H1 (cell line): ENCODE measurements around the gene PRSS2. TPM values are rescaled to one million over a fixed set of nuclear protein-coding genes. Genes with fewer than 3 reads are reported as not detected.

Experiments
- CTCF ChIA-PET: fragments of 300-600 bp; sonication (Branson Sonifier 250); formaldehyde crosslinking; loops from one replicate; lab custom pipeline; 2021; ENCODE audit not compliant: partially characterized antibody; lab: Charles Lee
- POLR2A ChIA-PET: fragments of 300-600 bp; sonication (Branson Sonifier 250); formaldehyde crosslinking; loops from one replicate; lab custom pipeline; 2021; ENCODE audit warnings: inconsistent platforms; ENCODE audit not compliant: partially characterized antibody; lab: Charles Lee
- DNase-seq, 2 experiments: peaks; one replicate each; pipeline versions ENCODE4 v3.0.0 to v3.0.0-alpha.2; 2010 to 2022; ENCODE audit warnings: low spot score in 2 of 2, low read depth in 1 of 2, mixed read lengths in 1 of 2
- FAIRE-seq: peaks from 2 replicates; lab custom pipeline; 2011; peaks lifted over from hg19 to GRCh38; lab: Jason Lieb, UNC
- H2AFZ ChIP-seq: 2 replicates; pipeline ENCODE4 v1.8.1; 2012; ENCODE audit warnings: low read length, inconsistent platforms
- H2AK5ac ChIP-seq: 2 replicates; pipeline ENCODE4 v1.6.1; 2013; ENCODE audit warnings: low read depth, low read length
- H2BK120ac ChIP-seq: replicated peaks from 2 replicates; pipeline ENCODE3; 2013; ENCODE audit warnings: low read depth, low read length, inconsistent platforms
- H2BK12ac ChIP-seq: 2 replicates; pipeline ENCODE4 v1.6.1; 2013; ENCODE audit warnings: low read depth, low read length
- H2BK15ac ChIP-seq: 2 replicates; pipeline ENCODE4 v1.6.1; 2013; ENCODE audit warnings: low read length
- H2BK20ac ChIP-seq: 2 replicates; pipeline ENCODE4 v1.6.1; 2013; ENCODE audit warnings: low read length
- H2BK5ac ChIP-seq: 2 replicates; pipeline ENCODE4 v1.6.1; 2013; ENCODE audit warnings: low read depth, low read length
- H3K14ac ChIP-seq: 2 replicates; pipeline ENCODE4 v1.6.1; 2013; ENCODE audit warnings: inconsistent platforms; ENCODE audit not compliant: insufficient read length
- H3K18ac ChIP-seq: 2 replicates; pipeline ENCODE4 v1.6.1; 2013; ENCODE audit warnings: low read length; ENCODE audit errors: extremely low read depth
- H3K23ac ChIP-seq: 2 replicates; pipeline ENCODE4 v1.6.1; 2013; ENCODE audit warnings: inconsistent platforms; ENCODE audit not compliant: insufficient read length
- H3K23me2 ChIP-seq: 2 replicates; pipeline ENCODE4 v1.6.1; 2013; ENCODE audit warnings: low read depth, low read length
- H3K27ac ChIP-seq: 2 replicates; pipeline ENCODE4 v1.6.1; 2011; ENCODE audit warnings: low read depth, low read length, inconsistent platforms
- H3K27me3 ChIP-seq, 4 experiments: replicated peaks in 1 of 4; 1 replicate in 1 of 4; 2 replicates in 3 of 4; pipeline versions ENCODE4 v1.6.1 to v1.8.1; 2011 to 2013; ENCODE audit warnings: low read length in 3 of 4, mild to moderate bottlenecking in 3 of 4, inconsistent platforms in 2 of 4, mixed read lengths in 2 of 4, moderate library complexity in 1 of 4; ENCODE audit not compliant: control insufficient read depth in 3 of 4, insufficient read depth in 3 of 4; ENCODE audit errors: extremely low read depth in 1 of 4
- H3K36me3 ChIP-seq, 4 experiments: 2 replicates each; pipeline versions ENCODE4 v1.6.1 to v1.8.1; 2011 to 2013; ENCODE audit warnings: mild to moderate bottlenecking in 4 of 4, low read length in 3 of 4, moderate library complexity in 2 of 4, control low read depth in 1 of 4, inconsistent platforms in 1 of 4; ENCODE audit not compliant: insufficient read depth in 4 of 4, control insufficient read depth in 2 of 4
- H3K4ac ChIP-seq: replicated peaks from 2 replicates; pipeline ENCODE3; 2013; ENCODE audit warnings: low read length, low read depth, mixed read lengths, inconsistent platforms; ENCODE audit not compliant: insufficient read length
- H3K4me1 ChIP-seq, 4 experiments: replicated peaks in 1 of 4; 1 replicate in 1 of 4; 2 replicates in 3 of 4; pipeline versions ENCODE4 v1.6.1 to v1.8.1; 2011 to 2013; ENCODE audit warnings: low read length in 3 of 4, inconsistent platforms in 2 of 4, mixed read lengths in 1 of 4; ENCODE audit not compliant: insufficient read depth in 4 of 4, control insufficient read depth in 3 of 4
- H3K4me2 ChIP-seq, 2 experiments: 2 replicates each; pipeline versions ENCODE4 v1.6.1 to v1.8.1; 2011 to 2013; ENCODE audit warnings: low read depth in 2 of 2, low read length in 2 of 2, control low read depth in 1 of 2, inconsistent platforms in 1 of 2, mild to moderate bottlenecking in 1 of 2; ENCODE audit not compliant: insufficient read depth in 1 of 2
- H3K4me3 ChIP-seq, 4 experiments: fragments of 200-600, 300-600 bp in 1 of 4; sonication (generic), shearing (Covaris generic), sonication (Bioruptor Twin) in 1 of 4; 2 replicates each; pipeline versions ENCODE4 v1.5.1 to v1.8.1; 2011 to 2016; ENCODE audit warnings: low read length in 4 of 4, low read depth in 3 of 4, control low read depth in 2 of 4, inconsistent platforms in 2 of 4, mild to moderate bottlenecking in 2 of 4, mixed read lengths in 1 of 4, moderate library complexity in 1 of 4; ENCODE audit not compliant: insufficient read depth in 2 of 4; ENCODE audit errors: extremely low read depth in 1 of 4
- H3K56ac ChIP-seq: replicated peaks from 2 replicates; pipeline ENCODE3; 2013; ENCODE audit warnings: low read depth, mild to moderate bottlenecking, mixed read lengths, low read length, inconsistent platforms; ENCODE audit not compliant: insufficient read length
- H3K79me1 ChIP-seq: 2 replicates; pipeline ENCODE4 v1.6.1; 2013; ENCODE audit warnings: low read depth, low read length, control low read depth
- H3K79me2 ChIP-seq, 2 experiments: 2 replicates each; pipeline versions ENCODE4 v1.6.1 to v1.8.1; 2012 to 2013; ENCODE audit warnings: low read length in 2 of 2, mild to moderate bottlenecking in 2 of 2, inconsistent platforms in 1 of 2; ENCODE audit not compliant: insufficient read depth in 2 of 2, control insufficient read depth in 1 of 2
- H3K9ac ChIP-seq, 4 experiments: replicated peaks in 1 of 4; 1 replicate in 1 of 4; 2 replicates in 3 of 4; pipeline versions ENCODE4 v1.6.1 to v1.8.1; 2011 to 2013; ENCODE audit warnings: low read depth in 3 of 4, low read length in 3 of 4, control low read depth in 2 of 4, mild to moderate bottlenecking in 2 of 4, moderate library complexity in 2 of 4, inconsistent platforms in 1 of 4; ENCODE audit errors: extremely low read depth in 1 of 4
- H3K9me3 ChIP-seq, 2 experiments: 2 replicates each; pipeline versions ENCODE4 v1.6.1 to v1.8.1; 2012 to 2013; ENCODE audit warnings: mild to moderate bottlenecking in 2 of 2, moderate library complexity in 2 of 2, control low read depth in 1 of 2, inconsistent platforms in 1 of 2, low read depth in 1 of 2, low read length in 1 of 2, mixed read lengths in 1 of 2; ENCODE audit not compliant: insufficient read depth in 2 of 2
- H4K20me1 ChIP-seq, 2 experiments: replicated peaks in 1 of 2; 2 replicates each; pipeline versions ENCODE3 to v1.8.1; 2011 to 2013; ENCODE audit warnings: inconsistent platforms in 2 of 2, low read length in 2 of 2, mild to moderate bottlenecking in 1 of 2; ENCODE audit not compliant: insufficient read depth in 2 of 2, control insufficient read depth in 1 of 2
- H4K5ac ChIP-seq: 2 replicates; pipeline ENCODE4 v1.6.1; 2013; ENCODE audit warnings: low read length, low read depth, mixed read lengths, inconsistent platforms; ENCODE audit not compliant: insufficient read length
- H4K8ac ChIP-seq: 2 replicates; pipeline ENCODE4 v1.8.0; 2013; ENCODE audit warnings: mild to moderate bottlenecking, moderate library complexity, low read length, inconsistent platforms; ENCODE audit not compliant: insufficient read depth; ENCODE audit errors: extremely low read depth
- H4K91ac ChIP-seq: replicated peaks from 2 replicates; pipeline ENCODE3; 2013; ENCODE audit warnings: low read length, mixed read lengths, inconsistent platforms; ENCODE audit not compliant: insufficient read length
- FOSL1 ChIP-seq: IDR thresholded peaks from 2 replicates; pipeline ENCODE4 v1.6.1; 2011; ENCODE audit warnings: mild to moderate bottlenecking, low read depth, low read length, moderate library complexity; ENCODE audit not compliant: insufficient read depth
- HDAC6 ChIP-seq: IDR thresholded peaks from one replicate; pipeline ENCODE4 v1.7.1; 2012; ENCODE audit warnings: low read depth, mild to moderate bottlenecking, inconsistent platforms, low read length, moderate library complexity
- NRF1 ChIP-seq: IDR thresholded peaks from 2 replicates; pipeline ENCODE4 v1.6.1; 2011; ENCODE audit warnings: mild to moderate bottlenecking, low read depth, low read length, improper control_type of control experiment
- PHF8 ChIP-seq: fragments of 200-600 bp; sonication (generic); conservative IDR thresholded peaks from 2 replicates; pipeline ENCODE4 v1.7.1; 2012; ENCODE audit warnings: low read depth, mild to moderate bottlenecking, inconsistent platforms, low read length, moderate library complexity
- RNF2 ChIP-seq: fragments of 200-900, 300-1000 bp; sonication (generic); IDR thresholded peaks from 2 replicates; pipeline ENCODE4 v1.7.1; 2016; ENCODE audit warnings: borderline replicate concordance, low read depth, mild to moderate bottlenecking, antibody characterized with exemption, low read length; ENCODE audit not compliant: poor library complexity, severe bottlenecking; ENCODE audit errors: missing control alignments
- SAP30 ChIP-seq: fragments of 300-600 bp; sonication (generic); IDR thresholded peaks from 2 replicates; pipeline ENCODE4 v1.7.1; 2012; ENCODE audit warnings: low read length, moderate library complexity, mild to moderate bottlenecking, inconsistent platforms; ENCODE audit not compliant: insufficient read depth, insufficient replicate concordance
- SP1 ChIP-seq: IDR thresholded peaks from 2 replicates; pipeline ENCODE4 v1.6.1; 2011; ENCODE audit warnings: low read depth, low read length
- TAF1 ChIP-seq: IDR thresholded peaks from 2 replicates; pipeline ENCODE4 v1.6.1; 2011; ENCODE audit warnings: mild to moderate bottlenecking, low read depth, low read length
- TCF12 ChIP-seq: IDR thresholded peaks from 2 replicates; pipeline ENCODE4 v1.6.1; 2011; ENCODE audit warnings: low read depth, mild to moderate bottlenecking, low read length
- WGBS, 2 experiments: shearing (Covaris generic) in 1 of 2; methylation state at CpG; one replicate each; pipeline versions ENCODE4 v1.1.6 to v1.1.7; 2013 to 2015; ENCODE audit warnings: low lambda C conversion rate in 2 of 2, mixed read lengths in 2 of 2, inconsistent platforms in 1 of 2, low coverage in 1 of 2, missing lambda C conversion rate in 1 of 2; ENCODE audit not compliant: insufficient replicate concordance in 2 of 2, insufficient coverage in 1 of 2, insufficient read length in 1 of 2; ENCODE audit errors: extremely low coverage in 1 of 2, missing lambda C conversion rate in 1 of 2; 5-methylcytosine and 5-hydroxymethylcytosine counted together
- polyA plus RNA-seq, 7 experiments: library from polyadenylated mRNA; depleted of rRNA in 3 of 7; stranded (reverse) in 5 of 7; unstranded in 2 of 7; fragments of >200 nt in 5 of 7; fragments of 200-250 nt in 2 of 7; gene quantifications; 1 replicate in 5 of 7; 2 replicates in 1 of 7; 4 replicates in 1 of 7; pipeline versions ENCODE4 v1.2.1 to v1.2.3, GENCODE V29; 2011 to 2013; ENCODE audit warnings: missing spikeins in 2 of 7, mixed read lengths in 2 of 7
- total RNA-seq: library from RNA; stranded (reverse); fragmentation: NEBNext Ultra II Directional; extraction: Animal tissue kit (Norgen Biotek cat#: 25700); gene quantifications from 2 replicates; pipeline ENCODE4 v1.2.1, GENCODE V29; 2021
- TF ChIP-seq, protein P1 (sequence below): IDR thresholded peaks from 2 replicates; pipeline ENCODE4 v1.6.1; 2012; ENCODE audit warnings: inconsistent platforms
- TF ChIP-seq, protein P2 (sequence below), 3 experiments: IDR thresholded peaks; 1 replicate in 2 of 3; 2 replicates in 1 of 3; pipeline versions ENCODE4 v1.5.1 to v1.6.1; 2011; ENCODE audit warnings: low read length in 3 of 3, mild to moderate bottlenecking in 3 of 3, inconsistent platforms in 2 of 3, low read depth in 1 of 3, moderate library complexity in 1 of 3; ENCODE audit not compliant: insufficient read depth in 1 of 3; ENCODE audit errors: control extremely low read depth in 1 of 3

The PRSS2 gene
- total and polyA plus RNA-seq, 2 of the 8 experiments (the other 6 are each of a cell fraction or from before 2014, with no cell fraction given): not detected

DNA sequence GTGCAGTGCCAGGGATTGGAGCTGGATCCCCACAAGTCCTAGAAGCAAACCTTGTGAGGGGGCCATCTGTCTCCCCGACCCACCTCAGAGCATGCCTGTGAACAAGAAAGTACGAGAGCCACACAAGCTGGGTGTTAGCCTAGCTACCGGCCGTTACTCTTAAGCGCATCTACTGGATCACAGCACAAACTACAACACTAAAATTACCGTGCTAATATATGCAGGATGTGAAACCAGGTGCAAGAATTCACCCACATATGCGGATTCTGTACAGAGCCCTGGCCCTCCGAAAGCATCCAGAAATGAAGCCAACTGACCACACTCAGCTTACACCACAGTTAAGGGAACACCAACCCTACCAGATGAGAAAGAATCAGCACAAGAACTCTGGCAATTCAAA is 37.5 kb upstream of the PRSS2 start:
- no peak overlapping the region for H3K27ac ChIP-seq
- DNase-seq: no peak
- H3K18ac ChIP-seq: no peak overlapping the region
- no peak overlapping the region for H3K4me3 ChIP-seq
- no peaks in the 10 kb centered on the region; a peak in 1 of 4 replicates for H3K9me3 ChIP-seq
- no peak overlapping the region for H3K56ac ChIP-seq
- CTCF ChIA-PET: interaction anchor here (0.7 to 1.5 kb wide), 3 partner anchors 18 to 56 kb away, joined by 3 to 6 read pairs (median 3); no protein-coding TSS in a partner anchor
- no peak overlapping the region for H3K23ac ChIP-seq
- no peak overlapping the region for H3K14ac ChIP-seq
- no peak overlapping the region for H4K5ac ChIP-seq
- no peak overlapping the region for H4K91ac ChIP-seq
- H3K36me3 ChIP-seq: no peaks in the 10 kb centered on the region; a peak in 1 of 8 replicates
- WGBS, 2 experiments: 84% methylated on average over 8 of the region's 8 CpGs; no CpG with 5 or more reads in 1 of the 2 experiments
- no peak overlapping the region for H2AK5ac ChIP-seq
- no peaks in the 10 kb centered on the region for H3K79me1 ChIP-seq
- H3K4ac ChIP-seq: no peak overlapping the region
- no peak overlapping the region for H2BK120ac ChIP-seq
- no peak overlapping the region for H4K8ac ChIP-seq
- no peak overlapping the region for H2BK5ac ChIP-seq
- no peaks in the 10 kb centered on the region for H3K23me2 ChIP-seq
- H2AFZ ChIP-seq: no peak overlapping the region; the same call in 1 of the 2 replicates
- H2BK12ac ChIP-seq: no peak overlapping the region
- no peak overlapping the region for H3K4me2 ChIP-seq
- H4K20me1 ChIP-seq: no peaks in the 10 kb centered on the region
- H3K27me3 ChIP-seq: no peaks in the 10 kb centered on the region
- H2BK20ac ChIP-seq: no peak overlapping the region
- 0 out of 7 replicates have a peak, but pooled peaks cover 0 to 2% (median 0%) of the 10 kb centered on the region in 4 experiments for H3K4me1 ChIP-seq
- H3K79me2 ChIP-seq: no peaks in the 10 kb centered on the region
- POLR2A ChIA-PET: no interaction called here
- H3K9ac ChIP-seq: no peak overlapping the region
- H2BK15ac ChIP-seq: no peak overlapping the region
- no peak for FAIRE-seq
- TF ChIP-seq, protein P1, sequence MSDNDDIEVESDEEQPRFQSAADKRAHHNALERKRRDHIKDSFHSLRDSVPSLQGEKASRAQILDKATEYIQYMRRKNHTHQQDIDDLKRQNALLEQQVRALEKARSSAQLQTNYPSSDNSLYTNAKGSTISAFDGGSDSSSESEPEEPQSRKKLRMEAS: no peak
- TF ChIP-seq SP1 (no peak), HDAC6 (no peak), NRF1 (no peak), TCF12 (no peak), FOSL1 (no peak), TAF1 (no peak), SAP30 (no peak), RNF2 (no peak), PHF8 (no peak)
- TF ChIP-seq, protein P2, sequence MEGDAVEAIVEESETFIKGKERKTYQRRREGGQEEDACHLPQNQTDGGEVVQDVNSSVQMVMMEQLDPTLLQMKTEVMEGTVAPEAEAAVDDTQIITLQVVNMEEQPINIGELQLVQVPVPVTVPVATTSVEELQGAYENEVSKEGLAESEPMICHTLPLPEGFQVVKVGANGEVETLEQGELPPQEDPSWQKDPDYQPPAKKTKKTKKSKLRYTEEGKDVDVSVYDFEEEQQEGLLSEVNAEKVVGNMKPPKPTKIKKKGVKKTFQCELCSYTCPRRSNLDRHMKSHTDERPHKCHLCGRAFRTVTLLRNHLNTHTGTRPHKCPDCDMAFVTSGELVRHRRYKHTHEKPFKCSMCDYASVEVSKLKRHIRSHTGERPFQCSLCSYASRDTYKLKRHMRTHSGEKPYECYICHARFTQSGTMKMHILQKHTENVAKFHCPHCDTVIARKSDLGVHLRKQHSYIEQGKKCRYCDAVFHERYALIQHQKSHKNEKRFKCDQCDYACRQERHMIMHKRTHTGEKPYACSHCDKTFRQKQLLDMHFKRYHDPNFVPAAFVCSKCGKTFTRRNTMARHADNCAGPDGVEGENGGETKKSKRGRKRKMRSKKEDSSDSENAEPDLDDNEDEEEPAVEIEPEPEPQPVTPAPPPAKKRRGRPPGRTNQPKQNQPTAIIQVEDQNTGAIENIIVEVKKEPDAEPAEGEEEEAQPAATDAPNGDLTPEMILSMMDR (IDR thresholded peaks at IDR 0.05; ENCODE audit: control extremely low read depth in 1 of 3, insufficient read depth in 1 of 3, low read depth in 1 of 3, low read length in 3 of 3): no peak
